ENCODE results near the gene CSE1L.
"Not testable (repeated sequence)": the region's sequence is repeated elsewhere in the genome, so short reads cannot be mapped to it uniquely, and the experiment has no call there.

CSE1L gene

GRCh38 chr20:49119988-49120387 is 73.9 kb downstream of the CSE1L start:
- DNase-seq (ENCODE audit: extremely low spot score) = no peak
- TF ChIP-seq FOXM1 (IDR thresholded peaks at IDR 0.05; ENCODE audit: borderline replicate concordance) = no peak
- no peak for TF ChIP-seq CTBP1 (IDR thresholded peaks at IDR 0.05; ENCODE audit: borderline replicate concordance)
- TF ChIP-seq BHLHE40 (IDR thresholded peaks at IDR 0.05; ENCODE audit: borderline replicate concordance) = no peak
- no peak for TF ChIP-seq NFRKB (IDR thresholded peaks at IDR 0.05)
- TF ChIP-seq HDGF (IDR thresholded peaks at IDR 0.05; ENCODE audit: borderline replicate concordance) = no peak
- no peak for TF ChIP-seq FOXK2 (IDR thresholded peaks at IDR 0.05)
- no peak for TF ChIP-seq LEF1 (IDR thresholded peaks at IDR 0.05; ENCODE audit: borderline replicate concordance)
- TF ChIP-seq SP1 (IDR thresholded peaks at IDR 0.05) = no peak
- TF ChIP-seq L3MBTL2 (conservative IDR thresholded peaks at IDR 0.05) = no peak
- no peak for TF ChIP-seq SUZ12 (IDR thresholded peaks at IDR 0.05)
- no peak for TF ChIP-seq TARDBP (IDR thresholded peaks at IDR 0.05)
- TF ChIP-seq ELF4 (IDR thresholded peaks at IDR 0.05) = no peak
- no peak for TF ChIP-seq ZNF384 (IDR thresholded peaks at IDR 0.05)
- no peak for TF ChIP-seq PKNOX1 (IDR thresholded peaks at IDR 0.05)
- TF ChIP-seq FOXA1 (IDR thresholded peaks at IDR 0.05) = no peak
- no peak for TF ChIP-seq ARNT (IDR thresholded peaks at IDR 0.05)
- CTCF ChIA-PET = no interaction called here
- POLR2A ChIA-PET = no interaction called here

DNA sequence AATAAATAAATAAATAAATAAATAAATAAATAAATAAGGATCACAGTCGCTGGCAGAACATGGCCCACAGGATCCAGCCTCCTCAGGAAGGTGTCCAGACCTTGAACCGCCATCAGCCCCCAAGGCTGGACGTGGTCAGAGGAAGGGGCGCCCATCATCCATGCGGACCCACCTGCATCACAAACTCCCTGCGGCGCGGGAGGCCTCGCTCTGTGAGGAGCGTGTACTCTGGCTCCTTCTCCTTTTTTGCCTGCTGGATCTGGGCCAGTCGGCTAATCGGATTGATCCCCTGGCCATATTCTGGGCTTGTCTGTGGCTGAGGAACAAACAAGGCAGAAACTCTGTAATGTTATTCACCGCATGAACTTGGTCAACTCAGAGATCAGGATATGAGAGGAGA is 76.8 kb downstream of the CSE1L start:
- no peak for DNase-seq (ENCODE audit: extremely low spot score)
- ChIA-PET POLR2A (no interaction called here), CTCF (no interaction called here)
- TF ChIP-seq L3MBTL2 (conservative IDR thresholded peaks at IDR 0.05) (no peak), SUZ12 (IDR thresholded peaks at IDR 0.05) (no peak), ELF4 (IDR thresholded peaks at IDR 0.05) (no peak), FOXA1 (IDR thresholded peaks at IDR 0.05) (no peak), ZNF384 (IDR thresholded peaks at IDR 0.05) (no peak), SP1 (IDR thresholded peaks at IDR 0.05) (no peak), NFRKB (IDR thresholded peaks at IDR 0.05) (no peak), TARDBP (IDR thresholded peaks at IDR 0.05) (no peak)

DNA sequence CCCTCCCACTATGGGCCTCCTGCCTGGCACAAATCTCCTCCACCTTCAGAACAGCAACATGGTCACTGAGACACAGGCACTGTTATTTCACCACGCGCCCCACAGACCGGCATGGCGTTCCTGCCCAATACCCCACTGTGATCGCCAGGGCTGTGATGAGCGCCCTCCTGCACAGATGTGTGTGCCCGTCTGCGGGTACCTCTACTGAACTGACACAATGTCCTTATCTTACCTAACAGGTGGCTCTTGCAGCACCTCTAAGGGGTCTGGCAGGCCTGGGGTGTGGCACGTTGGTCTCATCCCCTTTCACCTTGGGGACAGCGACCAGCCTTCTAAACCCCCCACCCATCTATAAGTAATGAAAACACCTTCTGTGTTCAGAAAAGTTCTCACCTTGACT is 77.9 kb downstream of the CSE1L start:
- no peak for DNase-seq (ENCODE audit: extremely low spot score)
- CTCF ChIA-PET = no interaction called here
- POLR2A ChIA-PET = interaction anchor here (0.7 kb wide), 1 partner anchor 60 kb away, joined by 3 read pairs; no protein-coding TSS in a partner anchor
- TF ChIP-seq HDGF (IDR thresholded peaks at IDR 0.05; ENCODE audit: borderline replicate concordance) (no peak), BHLHE40 (IDR thresholded peaks at IDR 0.05; ENCODE audit: borderline replicate concordance) (no peak), SUZ12 (IDR thresholded peaks at IDR 0.05) (no peak), PKNOX1 (IDR thresholded peaks at IDR 0.05) (no peak), FOXA1 (IDR thresholded peaks at IDR 0.05) (no peak)

DNA sequence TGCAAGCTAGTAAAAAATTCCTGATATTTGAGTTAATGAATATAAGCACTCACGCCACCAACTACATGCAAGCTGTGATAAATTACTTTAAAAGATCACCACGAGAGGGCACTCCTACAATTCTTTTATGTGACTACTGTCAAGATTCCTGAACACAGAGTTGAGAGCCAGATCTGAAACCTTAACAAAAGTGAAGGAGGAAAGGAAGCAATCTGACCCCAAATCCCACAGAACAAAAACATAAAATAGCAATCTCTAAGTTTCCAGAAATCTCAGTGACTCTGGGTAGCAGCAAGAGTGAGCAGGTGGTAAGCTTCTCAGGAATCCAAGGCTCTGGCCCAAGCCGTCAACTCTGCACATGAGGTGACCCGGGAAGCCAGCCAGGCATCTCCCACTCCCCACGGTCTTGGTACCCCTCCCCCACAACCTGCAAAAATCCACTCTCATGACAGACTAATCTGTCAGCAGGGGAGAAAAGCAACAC is 86.9 kb downstream of the CSE1L start:
- CTCF ChIA-PET = interaction anchor here (0.6 to 2.2 kb wide), 4 partner anchors 48 to 86 kb away, joined by 3 to 25 read pairs (median 6); partner anchors contain the start of gene DDX27
- DNase-seq (ENCODE audit: extremely low spot score) = peak; percentile 55
- POLR2A ChIA-PET = interaction anchor here (1.0 to 1.7 kb wide), 2 partner anchors 84 to 86 kb away, joined by 4 to 10 read pairs; partner anchors contain the start of gene DDX27
- TF ChIP-seq NFRKB (IDR thresholded peaks at IDR 0.05) = no peak
- TF ChIP-seq FOXM1 (IDR thresholded peaks at IDR 0.05; ENCODE audit: borderline replicate concordance) = no peak
- TF ChIP-seq ELF4 (IDR thresholded peaks at IDR 0.05) = no peak
- no peak for TF ChIP-seq HDGF (IDR thresholded peaks at IDR 0.05; ENCODE audit: borderline replicate concordance)
- no peak for TF ChIP-seq CTBP1 (IDR thresholded peaks at IDR 0.05; ENCODE audit: borderline replicate concordance)
- TF ChIP-seq BHLHE40 (IDR thresholded peaks at IDR 0.05; ENCODE audit: borderline replicate concordance) = no peak

GRCh38 chr20:49133571-49133970 is 87.5 kb downstream of the CSE1L start:
- DNase-seq (ENCODE audit: extremely low spot score) = no peak
- POLR2A ChIA-PET = interaction anchor here (1.7 kb wide), 1 partner anchor 83 kb away, joined by 10 read pairs; no protein-coding TSS in a partner anchor
- CTCF ChIA-PET = interaction anchor here (2.2 kb wide), 1 partner anchor 84 kb away, joined by 25 read pairs; no protein-coding TSS in a partner anchor
- TF ChIP-seq ARNT (IDR thresholded peaks at IDR 0.05) (no peak), SP1 (IDR thresholded peaks at IDR 0.05) (no peak), BHLHE40 (IDR thresholded peaks at IDR 0.05; ENCODE audit: borderline replicate concordance) (no peak), TARDBP (IDR thresholded peaks at IDR 0.05) (no peak), NFRKB (IDR thresholded peaks at IDR 0.05) (no peak), L3MBTL2 (conservative IDR thresholded peaks at IDR 0.05) (no peak), FOXK2 (IDR thresholded peaks at IDR 0.05) (no peak), FOXM1 (IDR thresholded peaks at IDR 0.05; ENCODE audit: borderline replicate concordance) (no peak), HDGF (IDR thresholded peaks at IDR 0.05; ENCODE audit: borderline replicate concordance) (no peak), ZNF384 (IDR thresholded peaks at IDR 0.05) (no peak), CTBP1 (IDR thresholded peaks at IDR 0.05; ENCODE audit: borderline replicate concordance) (no peak), ELF4 (IDR thresholded peaks at IDR 0.05) (no peak), LEF1 (IDR thresholded peaks at IDR 0.05; ENCODE audit: borderline replicate concordance) (no peak)

GRCh38 chr20:49134797-49135196 is 88.7 kb downstream of the CSE1L start:
- CTCF ChIA-PET = interaction anchor here (0.6 kb wide), 1 partner anchor 63 kb away, joined by 5 read pairs; no protein-coding TSS in a partner anchor
- POLR2A ChIA-PET = interaction anchor here (1.4 kb wide), 1 partner anchor 84 kb away, joined by 5 read pairs; the partner anchor contains the start of gene DDX27
- DNase-seq (ENCODE audit: extremely low spot score) = not testable (repeated sequence)

DNA sequence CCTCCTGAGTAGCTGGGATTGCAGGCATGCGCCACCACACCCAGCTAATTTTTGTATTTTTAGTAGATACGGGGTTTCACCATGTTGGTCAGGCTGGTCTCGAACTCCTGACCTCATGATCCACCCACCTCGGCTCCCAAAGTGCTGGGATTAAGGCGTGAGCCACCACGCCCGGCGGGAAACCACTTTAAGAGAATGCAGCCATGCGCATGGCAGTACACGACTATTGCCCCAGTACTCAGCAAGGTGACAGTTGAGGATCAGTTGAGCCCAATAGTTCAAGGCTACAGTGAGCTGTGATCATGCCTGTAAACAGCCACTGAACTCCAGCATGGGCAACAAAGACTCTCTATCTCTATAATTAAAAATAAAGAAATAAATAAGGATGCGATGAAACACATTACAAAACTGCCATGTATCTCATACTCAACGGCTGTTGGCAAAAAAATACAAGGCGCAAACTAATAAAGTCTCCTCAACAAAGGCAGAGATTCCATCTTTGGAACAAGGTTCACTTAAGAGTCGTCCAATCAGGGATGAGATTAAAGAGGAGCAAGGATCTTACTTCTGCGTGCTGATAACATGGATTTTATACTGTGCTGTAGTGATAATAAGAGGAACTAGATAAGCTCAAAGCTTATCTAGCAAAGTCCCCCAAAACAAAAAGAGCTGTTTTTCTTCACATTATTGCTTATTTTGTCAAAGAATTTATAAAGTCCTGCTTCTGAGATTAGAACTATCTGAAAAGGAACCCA is 90.9 kb downstream of the CSE1L start:
- no peak for DNase-seq (ENCODE audit: extremely low spot score)
- no peak for TF ChIP-seq TARDBP (IDR thresholded peaks at IDR 0.05)
- CTCF ChIA-PET = interaction anchor here (0.9 kb wide), 1 partner anchor 80 kb away, joined by 3 read pairs; no protein-coding TSS in a partner anchor
- POLR2A ChIA-PET = no interaction called here

Data from HEK293T (cell line).